ENCODE measurements around the gene ARX.

DNA sequence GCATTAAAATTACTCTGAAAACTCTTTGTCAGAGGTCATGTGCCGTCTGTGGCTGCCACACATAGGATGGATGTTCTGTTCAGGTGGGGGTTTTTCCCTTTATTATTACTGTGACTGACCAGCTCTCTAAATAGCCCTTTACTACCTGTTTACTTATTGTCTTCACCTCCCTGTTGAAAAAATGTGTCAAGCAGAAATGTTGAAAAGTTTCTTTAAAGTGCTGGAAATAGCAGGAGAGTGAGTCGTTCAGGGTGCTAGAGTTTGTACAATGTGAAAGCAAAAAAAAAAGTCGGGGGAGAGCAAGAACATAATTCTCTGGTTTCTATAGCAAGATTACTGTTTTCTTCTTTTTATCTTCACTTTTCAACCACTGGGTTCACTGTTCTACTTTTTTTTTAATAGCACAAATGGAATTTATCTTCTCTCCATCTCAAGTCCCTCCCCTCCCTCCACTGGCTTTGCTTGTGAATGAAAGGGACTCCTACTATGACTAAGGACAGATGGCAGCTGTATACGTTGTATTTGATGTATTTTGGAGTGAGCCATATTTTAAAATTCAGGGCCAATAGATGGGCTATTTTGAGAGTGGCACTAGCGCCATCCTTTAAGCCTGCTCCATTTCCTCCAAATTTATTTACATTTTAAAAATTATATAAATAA, 33.3 kb downstream of the ARX start:
- TF ChIP-seq, protein P1, sequence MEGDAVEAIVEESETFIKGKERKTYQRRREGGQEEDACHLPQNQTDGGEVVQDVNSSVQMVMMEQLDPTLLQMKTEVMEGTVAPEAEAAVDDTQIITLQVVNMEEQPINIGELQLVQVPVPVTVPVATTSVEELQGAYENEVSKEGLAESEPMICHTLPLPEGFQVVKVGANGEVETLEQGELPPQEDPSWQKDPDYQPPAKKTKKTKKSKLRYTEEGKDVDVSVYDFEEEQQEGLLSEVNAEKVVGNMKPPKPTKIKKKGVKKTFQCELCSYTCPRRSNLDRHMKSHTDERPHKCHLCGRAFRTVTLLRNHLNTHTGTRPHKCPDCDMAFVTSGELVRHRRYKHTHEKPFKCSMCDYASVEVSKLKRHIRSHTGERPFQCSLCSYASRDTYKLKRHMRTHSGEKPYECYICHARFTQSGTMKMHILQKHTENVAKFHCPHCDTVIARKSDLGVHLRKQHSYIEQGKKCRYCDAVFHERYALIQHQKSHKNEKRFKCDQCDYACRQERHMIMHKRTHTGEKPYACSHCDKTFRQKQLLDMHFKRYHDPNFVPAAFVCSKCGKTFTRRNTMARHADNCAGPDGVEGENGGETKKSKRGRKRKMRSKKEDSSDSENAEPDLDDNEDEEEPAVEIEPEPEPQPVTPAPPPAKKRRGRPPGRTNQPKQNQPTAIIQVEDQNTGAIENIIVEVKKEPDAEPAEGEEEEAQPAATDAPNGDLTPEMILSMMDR (IDR thresholded peaks at IDR 0.05) = no peak
- TF ChIP-seq POLR2A (IDR thresholded peaks at IDR 0.05) = no peak

All from body of pancreas (tissue), 4 donors.